PC-3 (cell line): ENCODE results near the gene GABRG3.

Experiments used
- EZH2 ChIP-seq: fragments of 300-600 bp; sonication (generic); IDR thresholded peaks from one replicate; pipeline ENCODE4 v1.6.1; 2017; ENCODE audit warnings: antibody characterized with exemption, mild to moderate bottlenecking, low read length; ENCODE audit not compliant: unreplicated experiment
- TF ChIP-seq, protein P1 (sequence below): fragments of 300-600 bp; sonication (generic); conservative IDR thresholded peaks from 2 replicates; pipeline ENCODE4 v1.5.1; 2017; ENCODE audit warnings: antibody characterized with exemption, low read depth, mild to moderate bottlenecking, low read length

DNA sequence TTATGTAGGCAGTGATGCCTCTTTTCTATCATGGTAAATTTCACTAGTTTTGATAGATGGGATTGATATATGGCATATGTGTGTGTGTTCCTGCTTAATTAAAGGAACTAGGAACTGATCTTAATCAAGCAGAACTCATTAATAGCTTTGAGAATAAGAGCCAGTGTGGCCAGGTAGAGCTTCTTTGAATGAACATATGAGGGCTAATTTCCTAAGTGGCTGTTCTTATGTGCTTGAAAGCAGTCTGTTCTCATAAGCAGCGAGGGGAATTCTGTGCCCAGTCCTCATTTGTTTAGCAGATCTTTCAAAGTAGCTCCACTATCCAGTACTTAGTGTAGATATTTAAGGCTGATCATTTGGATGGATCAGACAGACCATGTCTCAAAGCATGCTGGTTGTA, 164.2 kb downstream of the GABRG3 start:
- TF ChIP-seq, protein P1, sequence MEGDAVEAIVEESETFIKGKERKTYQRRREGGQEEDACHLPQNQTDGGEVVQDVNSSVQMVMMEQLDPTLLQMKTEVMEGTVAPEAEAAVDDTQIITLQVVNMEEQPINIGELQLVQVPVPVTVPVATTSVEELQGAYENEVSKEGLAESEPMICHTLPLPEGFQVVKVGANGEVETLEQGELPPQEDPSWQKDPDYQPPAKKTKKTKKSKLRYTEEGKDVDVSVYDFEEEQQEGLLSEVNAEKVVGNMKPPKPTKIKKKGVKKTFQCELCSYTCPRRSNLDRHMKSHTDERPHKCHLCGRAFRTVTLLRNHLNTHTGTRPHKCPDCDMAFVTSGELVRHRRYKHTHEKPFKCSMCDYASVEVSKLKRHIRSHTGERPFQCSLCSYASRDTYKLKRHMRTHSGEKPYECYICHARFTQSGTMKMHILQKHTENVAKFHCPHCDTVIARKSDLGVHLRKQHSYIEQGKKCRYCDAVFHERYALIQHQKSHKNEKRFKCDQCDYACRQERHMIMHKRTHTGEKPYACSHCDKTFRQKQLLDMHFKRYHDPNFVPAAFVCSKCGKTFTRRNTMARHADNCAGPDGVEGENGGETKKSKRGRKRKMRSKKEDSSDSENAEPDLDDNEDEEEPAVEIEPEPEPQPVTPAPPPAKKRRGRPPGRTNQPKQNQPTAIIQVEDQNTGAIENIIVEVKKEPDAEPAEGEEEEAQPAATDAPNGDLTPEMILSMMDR: no peak
- TF ChIP-seq EZH2: no peak
